GM12875 (cell line): ENCODE data around the gene BICDL2.

Experiments
- H3K4me3 ChIP-seq: one replicate; pipeline ENCODE4 v1.5.1; 2011; ENCODE audit warnings: low read depth, low read length, control low read depth
- TF ChIP-seq, protein P1 (sequence below): IDR thresholded peaks from 2 replicates; pipeline ENCODE4 v1.5.1; 2011; ENCODE audit warnings: low read depth, mild to moderate bottlenecking, control low read depth, inconsistent platforms, low read length, moderate library complexity, borderline replicate concordance; ENCODE audit not compliant: insufficient read depth

The BICDL2 gene

DNA sequence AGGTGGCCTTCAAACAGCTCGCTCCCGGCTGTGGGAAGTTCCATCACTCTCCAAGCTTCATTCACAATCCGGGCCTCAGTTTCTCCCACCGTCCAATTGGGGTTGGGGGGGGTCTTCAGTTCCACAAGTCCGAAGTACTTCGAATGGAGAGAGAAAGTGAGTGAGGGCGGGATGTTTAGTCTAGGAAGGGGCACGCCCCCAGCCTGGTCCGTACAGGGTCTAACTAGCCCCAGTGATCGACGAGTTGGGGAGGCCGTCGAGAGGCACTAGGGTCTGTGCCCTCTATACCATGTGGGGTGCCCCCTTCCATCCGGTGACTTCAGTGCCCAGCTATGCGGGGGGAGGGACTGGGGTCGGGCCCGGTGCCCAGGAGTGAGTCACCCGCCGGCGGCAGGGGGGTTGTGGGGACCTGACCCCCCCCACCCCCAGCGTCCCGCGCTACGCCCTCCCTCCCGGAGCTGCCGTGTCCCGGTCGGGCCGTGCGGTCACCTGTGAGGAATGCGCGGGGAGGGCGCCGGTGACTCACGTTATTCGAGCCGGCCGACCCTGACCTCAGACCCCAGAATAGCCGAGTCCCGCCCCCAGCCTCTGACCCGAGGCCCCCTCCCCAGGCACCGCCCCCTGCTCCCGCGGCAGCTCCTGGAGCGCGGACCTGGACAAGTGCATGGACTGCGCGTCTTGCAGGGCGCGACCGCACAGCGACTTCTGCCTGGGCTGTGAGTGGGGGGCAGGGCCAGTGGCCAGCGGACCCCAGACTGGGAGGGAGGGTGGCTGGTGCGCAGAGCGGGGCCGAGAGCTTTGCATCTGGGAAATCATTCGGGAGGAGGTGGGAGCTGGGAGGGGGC is 15.9 kb downstream of the BICDL2 start:
- TF ChIP-seq, protein P1, sequence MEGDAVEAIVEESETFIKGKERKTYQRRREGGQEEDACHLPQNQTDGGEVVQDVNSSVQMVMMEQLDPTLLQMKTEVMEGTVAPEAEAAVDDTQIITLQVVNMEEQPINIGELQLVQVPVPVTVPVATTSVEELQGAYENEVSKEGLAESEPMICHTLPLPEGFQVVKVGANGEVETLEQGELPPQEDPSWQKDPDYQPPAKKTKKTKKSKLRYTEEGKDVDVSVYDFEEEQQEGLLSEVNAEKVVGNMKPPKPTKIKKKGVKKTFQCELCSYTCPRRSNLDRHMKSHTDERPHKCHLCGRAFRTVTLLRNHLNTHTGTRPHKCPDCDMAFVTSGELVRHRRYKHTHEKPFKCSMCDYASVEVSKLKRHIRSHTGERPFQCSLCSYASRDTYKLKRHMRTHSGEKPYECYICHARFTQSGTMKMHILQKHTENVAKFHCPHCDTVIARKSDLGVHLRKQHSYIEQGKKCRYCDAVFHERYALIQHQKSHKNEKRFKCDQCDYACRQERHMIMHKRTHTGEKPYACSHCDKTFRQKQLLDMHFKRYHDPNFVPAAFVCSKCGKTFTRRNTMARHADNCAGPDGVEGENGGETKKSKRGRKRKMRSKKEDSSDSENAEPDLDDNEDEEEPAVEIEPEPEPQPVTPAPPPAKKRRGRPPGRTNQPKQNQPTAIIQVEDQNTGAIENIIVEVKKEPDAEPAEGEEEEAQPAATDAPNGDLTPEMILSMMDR: no peak
- peak overlapping the region; percentile 54 for H3K4me3 ChIP-seq

DNA sequence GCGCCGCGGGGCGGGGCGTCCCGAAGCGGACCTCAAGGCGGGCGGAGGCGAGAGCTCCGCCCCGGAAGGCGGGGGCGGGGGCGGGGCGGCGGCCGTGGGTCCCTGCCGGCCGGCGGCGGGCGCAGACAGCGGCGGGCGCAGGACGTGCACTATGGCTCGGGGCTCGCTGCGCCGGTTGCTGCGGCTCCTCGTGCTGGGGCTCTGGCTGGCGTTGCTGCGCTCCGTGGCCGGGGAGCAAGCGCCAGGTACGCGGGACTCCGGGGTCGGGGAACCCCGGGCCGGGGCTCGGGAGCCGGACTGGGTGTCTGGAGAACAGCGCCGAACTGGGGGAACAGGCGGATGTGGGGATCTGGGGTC is 16.5 kb downstream of the BICDL2 start, which contains the start of gene TNFRSF12A:
Gene TNFRSF12A (plus strand): TSS at position 122 of the 357 bp plus-strand sequence. CDS start 30 bp downstream, at position 152.
- peak within 1 kb of the TSS; percentile 54 for H3K4me3 ChIP-seq
- TF ChIP-seq, protein P1: no peak

DNA sequence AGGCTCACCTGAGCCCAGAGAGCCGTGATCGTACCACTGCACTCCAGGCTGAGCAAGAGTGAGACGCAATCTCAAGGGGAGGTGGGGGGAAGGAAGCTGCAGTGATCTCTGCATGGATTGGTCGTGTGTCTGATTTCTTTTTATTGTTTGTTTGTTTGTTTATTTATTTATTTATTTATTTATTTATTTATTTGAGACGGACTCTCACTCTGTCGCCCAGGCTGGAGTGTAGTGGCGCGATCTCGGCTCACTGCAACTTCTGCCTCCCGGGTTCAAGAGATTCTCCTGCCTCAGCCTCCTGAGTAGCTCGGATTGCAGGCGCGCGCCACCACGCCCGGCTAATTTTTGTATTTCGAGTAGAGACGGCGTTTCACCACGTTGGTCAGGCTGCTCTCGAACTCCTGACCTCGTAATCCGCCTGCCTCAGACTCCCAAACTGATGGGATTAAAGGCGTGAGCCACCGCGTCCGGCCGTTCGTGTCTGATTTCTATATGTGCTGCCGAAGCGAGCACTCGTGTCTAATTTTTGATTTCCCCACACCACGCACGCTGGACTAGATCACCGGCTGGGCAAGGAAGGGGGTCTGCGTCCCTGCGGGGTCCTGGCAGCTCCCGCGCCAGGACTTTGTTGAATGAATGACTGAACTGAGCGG is 17.0 kb downstream of the BICDL2 start:
- TF ChIP-seq, protein P1: no peak
- H3K4me3 ChIP-seq: peak overlapping the region; percentile 42

DNA sequence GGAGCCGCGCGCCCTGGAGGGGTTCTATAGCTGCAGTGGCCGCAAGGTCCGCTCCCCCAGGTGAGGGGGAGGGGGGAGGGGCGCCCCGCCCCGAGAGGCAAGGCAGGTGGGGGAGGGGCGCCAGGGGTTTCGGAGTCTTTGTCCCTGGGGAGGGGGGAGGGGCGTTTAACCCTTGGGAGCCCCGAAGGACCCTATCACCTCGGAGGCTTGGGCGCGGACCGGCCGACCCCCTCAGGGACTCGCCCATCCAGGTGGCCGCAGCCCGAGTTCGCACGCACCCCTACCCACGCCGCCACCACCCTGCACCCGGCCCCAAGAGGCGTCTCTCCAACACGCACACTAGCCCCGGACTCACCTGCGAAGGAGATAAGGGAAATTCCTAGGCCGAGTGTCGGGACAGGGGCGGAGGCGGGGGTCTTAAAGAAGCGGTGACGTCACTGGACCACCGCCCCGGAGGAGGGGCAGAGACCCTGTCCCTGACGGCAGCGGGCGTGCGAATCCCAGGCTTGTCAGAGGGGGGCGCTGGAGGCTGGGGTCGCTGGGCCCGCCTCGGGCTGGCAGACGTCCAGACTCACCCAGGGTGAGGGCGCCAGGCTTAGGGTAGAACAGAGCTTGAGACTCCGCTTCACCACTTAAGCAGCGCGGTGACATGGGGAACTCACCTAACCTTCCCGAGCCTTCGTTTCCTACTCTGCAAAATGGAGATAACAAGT is 18.8 kb downstream of the BICDL2 start, which contains the start of gene CLDN6:
Gene CLDN6 (minus strand): TSS at position 390 of the 713 bp plus-strand sequence. CDS start 2,162 bp downstream, outside the sequence.
- TF ChIP-seq, protein P1: peak; percentile 30; the same call in 1 of the 2 replicates
- H3K4me3 ChIP-seq: no peak within 1 kb of the TSS

DNA sequence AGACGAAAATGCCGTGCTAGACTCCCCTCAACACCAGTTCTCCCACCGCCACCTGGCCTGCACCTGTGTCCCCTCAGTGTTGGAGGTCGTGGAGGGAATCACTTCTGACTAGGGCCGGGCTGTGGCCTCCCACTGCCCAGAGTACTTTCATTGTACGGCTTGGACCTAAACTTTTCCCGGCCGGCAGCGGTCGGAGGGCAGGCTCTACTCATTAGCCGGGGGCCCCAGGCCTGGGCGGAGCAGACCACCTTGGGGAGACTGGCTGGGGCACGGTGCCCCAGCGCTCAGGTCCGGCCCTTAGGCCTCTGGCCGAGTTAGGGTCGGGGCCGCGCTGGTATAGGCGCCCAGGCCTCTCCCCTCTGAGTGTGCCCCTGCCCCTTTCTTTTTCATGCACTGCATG is 19.4 kb downstream of the BICDL2 start:
- no peak overlapping the region for H3K4me3 ChIP-seq
- TF ChIP-seq, protein P1: no peak

DNA sequence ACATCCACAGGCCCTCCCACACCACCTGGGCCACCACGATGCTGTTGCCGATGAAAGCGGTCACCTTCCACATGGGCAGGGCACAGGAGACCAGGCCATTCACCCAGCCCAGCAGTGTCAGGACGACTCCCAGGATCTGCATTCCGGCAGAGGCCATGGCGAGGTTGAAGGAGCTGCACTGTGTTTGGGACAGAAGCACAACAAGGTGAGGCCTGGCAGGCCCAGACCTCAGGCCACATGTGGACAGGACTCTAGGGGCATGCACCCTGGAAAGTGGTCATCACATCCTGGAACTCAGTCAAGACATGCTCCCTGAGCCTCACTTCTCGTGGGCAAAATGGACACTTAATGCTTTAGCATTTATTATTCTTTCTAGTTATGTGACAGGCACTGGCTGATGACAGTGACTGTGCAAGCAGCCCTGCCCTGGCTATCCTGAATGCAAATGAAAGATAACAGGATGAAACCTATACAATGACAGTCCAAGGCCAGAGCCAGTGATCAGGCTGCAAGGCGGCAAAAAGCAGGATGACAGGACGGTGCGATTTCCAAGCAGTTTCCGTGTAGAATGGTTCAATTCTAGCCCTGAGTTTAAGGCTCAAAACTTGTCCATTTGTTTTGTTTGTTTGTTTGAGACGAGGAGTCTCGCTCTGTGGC is 20.8 kb downstream of the BICDL2 start:
- H3K4me3 ChIP-seq: no peak overlapping the region
- TF ChIP-seq, protein P1: no peak
